Neural progenitor cell (in vitro differentiated cells): ENCODE measurements around the gene MRPS9. TPM values are rescaled to one million over a fixed set of nuclear protein-coding genes. Genes with fewer than 3 reads are reported as not detected.

Experiments
- DNase-seq: peaks from one replicate; pipeline ENCODE4 v3.0.0-alpha.2; 2016; ENCODE audit warnings: low spot score
- H2AFZ ChIP-seq: fragments of 200-600 bp; sonication (generic); replicated peaks from 2 replicates; pipeline ENCODE4 v1.6.1; 2016; ENCODE audit warnings: antibody characterized with exemption
- H3F3A ChIP-seq: fragments of 200-600 bp; sonication (generic); 2 replicates; pipeline ENCODE4 v1.6.1; 2016; ENCODE audit warnings: antibody characterized with exemption, low read depth
- H3K27ac ChIP-seq: fragments of 200-600 bp; sonication (generic); 2 replicates; pipeline ENCODE4 v1.5.1; 2016; ENCODE audit warnings: mild to moderate bottlenecking
- H3K27me3 ChIP-seq: fragments of 200-600 bp; sonication (generic); 2 replicates; pipeline ENCODE4 v1.6.1; 2016; ENCODE audit warnings: mild to moderate bottlenecking, moderate library complexity
- H3K36me3 ChIP-seq: fragments of 200-600 bp; sonication (generic); 2 replicates; pipeline ENCODE4 v1.5.1; 2016
- H3K4me1 ChIP-seq: fragments of 200-600 bp; sonication (generic); 2 replicates; pipeline ENCODE4 v1.6.1; 2016; ENCODE audit warnings: mixed run types
- H3K4me2 ChIP-seq: fragments of 200-600 bp; sonication (generic); 2 replicates; pipeline ENCODE4 v1.6.1; 2016
- H3K4me3 ChIP-seq: fragments of 200-600 bp; sonication (generic); 2 replicates; pipeline ENCODE4 v1.5.1; 2016
- H3K79me2 ChIP-seq: fragments of 200-600 bp; sonication (generic); 2 replicates; pipeline ENCODE4 v1.6.1; 2016; ENCODE audit warnings: low read depth
- H3K9ac ChIP-seq: fragments of 200-600 bp; sonication (generic); 2 replicates; pipeline ENCODE4 v1.6.1; 2016
- H3K9me3 ChIP-seq: fragments of 200-600 bp; sonication (generic); 2 replicates; pipeline ENCODE4 v1.5.1; 2016; ENCODE audit warnings: low read depth
- H4K20me1 ChIP-seq: fragments of 200-600 bp; sonication (generic); 2 replicates; pipeline ENCODE4 v1.6.1; 2016; ENCODE audit warnings: low read depth
- H3K27ac Mint-ChIP-seq: 3 replicates; pipeline ENCODE4 v1.8.0; 2021; ENCODE audit warnings: mixed read lengths
- H3K27me3 Mint-ChIP-seq: 2 replicates; pipeline ENCODE4 v1.8.0; 2022; ENCODE audit warnings: low read depth, mild to moderate bottlenecking, inconsistent platforms, moderate library complexity, mixed read lengths; ENCODE audit not compliant: insufficient read depth
- H3K36me3 Mint-ChIP-seq: 3 replicates; pipeline ENCODE4 v1.8.0; 2021; ENCODE audit warnings: mixed read lengths
- H3K4me1 Mint-ChIP-seq: 3 replicates; pipeline ENCODE4 v1.8.0; 2021; ENCODE audit warnings: mixed read lengths
- H3K4me3 Mint-ChIP-seq: 3 replicates; pipeline ENCODE4 v1.8.0; 2021; ENCODE audit warnings: mild to moderate bottlenecking, moderate library complexity, mixed read lengths
- H3K9me3 Mint-ChIP-seq: 3 replicates; pipeline ENCODE4 v1.8.0; 2020; ENCODE audit warnings: mixed read lengths
- EZH2 ChIP-seq: fragments of 200-600 bp; sonication (generic); IDR thresholded peaks from 2 replicates; pipeline ENCODE4 v1.6.1; 2017; ENCODE audit warnings: antibody characterized with exemption, mild to moderate bottlenecking, moderate library complexity
- EZH2phosphoT487 ChIP-seq: fragments of 200-600 bp; sonication (generic); IDR thresholded peaks from 2 replicates; pipeline ENCODE4 v1.6.1; 2017; ENCODE audit warnings: antibody characterized with exemption
- total RNA-seq: library from RNA; depleted of rRNA; stranded (reverse); fragments of >200 nt; gene quantifications from 2 replicates; pipeline ENCODE4 v1.2.3, GENCODE V29; 2015; ENCODE audit warnings: low replicate concordance
- TF ChIP-seq, protein P1 (sequence below): fragments of 200-600 bp; sonication (generic); IDR thresholded peaks from 2 replicates; pipeline ENCODE4 v1.5.1; 2017; ENCODE audit warnings: antibody characterized with exemption, mild to moderate bottlenecking

Gene MRPS9
- total RNA-seq, 1 donor from 2014 or later = 78.0 TPM

GRCh38 chr2:105125428-105125827, 87.6 kb downstream of the MRPS9 start:
- H3K27me3 ChIP-seq = no peaks in the 10 kb centered on the region
- peak overlapping the region; percentile 67 for H2AFZ ChIP-seq
- no peak overlapping the region for H3K4me2 ChIP-seq
- Mint-ChIP-seq H3K27me3 (no peaks in the 10 kb centered on the region), H3K9me3 (peaks cover 3% of the 10 kb centered on the region), H3K4me1 (peaks cover 6% of the 10 kb centered on the region), H3K4me3 (no peak overlapping the region), H3K27ac (no peak overlapping the region), H3K36me3 (no peaks in the 10 kb centered on the region)
- no peak overlapping the region for H3K4me3 ChIP-seq
- no peak for TF ChIP-seq EZH2
- TF ChIP-seq, protein P1, sequence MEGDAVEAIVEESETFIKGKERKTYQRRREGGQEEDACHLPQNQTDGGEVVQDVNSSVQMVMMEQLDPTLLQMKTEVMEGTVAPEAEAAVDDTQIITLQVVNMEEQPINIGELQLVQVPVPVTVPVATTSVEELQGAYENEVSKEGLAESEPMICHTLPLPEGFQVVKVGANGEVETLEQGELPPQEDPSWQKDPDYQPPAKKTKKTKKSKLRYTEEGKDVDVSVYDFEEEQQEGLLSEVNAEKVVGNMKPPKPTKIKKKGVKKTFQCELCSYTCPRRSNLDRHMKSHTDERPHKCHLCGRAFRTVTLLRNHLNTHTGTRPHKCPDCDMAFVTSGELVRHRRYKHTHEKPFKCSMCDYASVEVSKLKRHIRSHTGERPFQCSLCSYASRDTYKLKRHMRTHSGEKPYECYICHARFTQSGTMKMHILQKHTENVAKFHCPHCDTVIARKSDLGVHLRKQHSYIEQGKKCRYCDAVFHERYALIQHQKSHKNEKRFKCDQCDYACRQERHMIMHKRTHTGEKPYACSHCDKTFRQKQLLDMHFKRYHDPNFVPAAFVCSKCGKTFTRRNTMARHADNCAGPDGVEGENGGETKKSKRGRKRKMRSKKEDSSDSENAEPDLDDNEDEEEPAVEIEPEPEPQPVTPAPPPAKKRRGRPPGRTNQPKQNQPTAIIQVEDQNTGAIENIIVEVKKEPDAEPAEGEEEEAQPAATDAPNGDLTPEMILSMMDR = peak; percentile 53
- DNase-seq = peak; percentile 58
- no peak overlapping the region for H3K27ac ChIP-seq
- H3K9me3 ChIP-seq = no peaks in the 10 kb centered on the region
- H3K36me3 ChIP-seq = no peaks in the 10 kb centered on the region
- no peaks in the 10 kb centered on the region for H3K4me1 ChIP-seq
- no peaks in the 10 kb centered on the region for H3F3A ChIP-seq
- H3K79me2 ChIP-seq = no peaks in the 10 kb centered on the region
- H3K9ac ChIP-seq = no peak overlapping the region
- H4K20me1 ChIP-seq = no peaks in the 10 kb centered on the region

- no peaks in the 10 kb centered on the region for H3K79me2 ChIP-seq
- H3K4me3 ChIP-seq = no peak overlapping the region
- H3K27ac ChIP-seq = no peak overlapping the region
- H3K4me1 Mint-ChIP-seq = peaks cover 6% of the 10 kb centered on the region
- peak overlapping the region; percentile 6 for H2AFZ ChIP-seq
- H3K27ac Mint-ChIP-seq = no peak overlapping the region
- H3K9me3 Mint-ChIP-seq = peaks cover 3% of the 10 kb centered on the region
- no peaks in the 10 kb centered on the region for H3K4me1 ChIP-seq
- no peaks in the 10 kb centered on the region for H3K9me3 ChIP-seq
- no peak overlapping the region for H3K4me2 ChIP-seq
- H3K36me3 ChIP-seq = no peaks in the 10 kb centered on the region
- no peak for DNase-seq
- H3K27me3 Mint-ChIP-seq = no peaks in the 10 kb centered on the region
- no peaks in the 10 kb centered on the region for H3F3A ChIP-seq
- H3K36me3 Mint-ChIP-seq = no peaks in the 10 kb centered on the region
- H4K20me1 ChIP-seq = no peaks in the 10 kb centered on the region
- H3K4me3 Mint-ChIP-seq = no peak overlapping the region
- H3K27me3 ChIP-seq = no peaks in the 10 kb centered on the region
- TF ChIP-seq EZH2 (no peak), EZH2phosphoT487 (no peak)
- TF ChIP-seq, protein P1 = no peak
- no peak overlapping the region for H3K9ac ChIP-seq
Observed at GRCh38 chr2:105125920-105126319, 88.1 kb downstream of the MRPS9 start.

DNA sequence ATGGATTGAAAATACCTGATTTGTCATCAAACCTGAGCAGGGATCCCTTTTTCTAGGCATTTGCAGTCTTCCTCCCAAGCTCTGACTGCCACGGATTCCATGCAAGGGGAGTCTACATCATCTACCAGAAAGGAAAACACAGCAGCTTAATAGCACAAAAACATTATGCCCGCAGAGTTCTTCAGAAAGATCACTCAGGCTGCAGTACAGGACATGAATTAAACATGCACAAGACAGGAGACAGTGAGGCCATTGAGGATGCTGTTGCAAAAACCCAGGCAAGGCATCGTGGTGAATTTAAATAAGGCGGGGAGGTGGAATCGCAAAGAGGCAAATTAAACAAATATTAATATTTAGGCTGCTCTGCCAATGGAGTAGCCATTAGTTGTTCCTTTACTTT, 88.5 kb downstream of the MRPS9 start:
- Histone ChIP-seq H3K4me1 (no peaks in the 10 kb centered on the region), H3K27ac (no peak overlapping the region), H4K20me1 (no peaks in the 10 kb centered on the region), H3K9me3 (no peaks in the 10 kb centered on the region), H3K36me3 (no peaks in the 10 kb centered on the region), H3K27me3 (no peaks in the 10 kb centered on the region), H3K4me3 (no peak overlapping the region), H3K79me2 (no peaks in the 10 kb centered on the region), H2AFZ (peak overlapping the region; percentile 6), H3K4me2 (no peak overlapping the region), H3F3A (no peaks in the 10 kb centered on the region), H3K9ac (no peak overlapping the region)
- DNase-seq = no peak
- peaks cover 6% of the 10 kb centered on the region for H3K4me1 Mint-ChIP-seq
- H3K9me3 Mint-ChIP-seq = peaks cover 3% of the 10 kb centered on the region
- H3K4me3 Mint-ChIP-seq = no peak overlapping the region
- no peaks in the 10 kb centered on the region for H3K27me3 Mint-ChIP-seq
- H3K36me3 Mint-ChIP-seq = no peaks in the 10 kb centered on the region
- no peak overlapping the region for H3K27ac Mint-ChIP-seq
- TF ChIP-seq EZH2 (no peak), EZH2phosphoT487 (no peak)
- TF ChIP-seq, protein P1 = no peak
